ENCODE results near the gene HES3.

HES3 gene

DNA sequence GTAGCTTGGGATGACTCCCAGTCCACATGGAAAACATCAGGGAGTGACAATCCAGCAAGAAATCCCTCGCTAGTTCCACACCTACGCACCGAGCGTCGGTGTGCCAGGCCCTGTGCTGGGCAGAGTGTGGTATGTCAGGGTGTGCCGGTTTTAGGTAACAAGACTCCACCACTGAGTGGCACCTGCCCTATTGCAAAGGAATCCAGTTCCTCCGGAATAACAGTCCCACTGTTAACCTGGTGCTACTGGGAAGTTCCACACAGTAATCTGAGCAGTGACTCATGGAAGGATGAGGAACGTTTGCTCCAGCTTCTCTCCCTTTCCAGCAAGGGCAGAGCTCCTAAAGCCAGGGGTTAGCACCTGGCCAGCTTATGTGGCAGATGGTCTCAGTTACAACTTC, 23.7 kb upstream of the HES3 start:
- peak; percentile 78 for DNase-seq

DNA sequence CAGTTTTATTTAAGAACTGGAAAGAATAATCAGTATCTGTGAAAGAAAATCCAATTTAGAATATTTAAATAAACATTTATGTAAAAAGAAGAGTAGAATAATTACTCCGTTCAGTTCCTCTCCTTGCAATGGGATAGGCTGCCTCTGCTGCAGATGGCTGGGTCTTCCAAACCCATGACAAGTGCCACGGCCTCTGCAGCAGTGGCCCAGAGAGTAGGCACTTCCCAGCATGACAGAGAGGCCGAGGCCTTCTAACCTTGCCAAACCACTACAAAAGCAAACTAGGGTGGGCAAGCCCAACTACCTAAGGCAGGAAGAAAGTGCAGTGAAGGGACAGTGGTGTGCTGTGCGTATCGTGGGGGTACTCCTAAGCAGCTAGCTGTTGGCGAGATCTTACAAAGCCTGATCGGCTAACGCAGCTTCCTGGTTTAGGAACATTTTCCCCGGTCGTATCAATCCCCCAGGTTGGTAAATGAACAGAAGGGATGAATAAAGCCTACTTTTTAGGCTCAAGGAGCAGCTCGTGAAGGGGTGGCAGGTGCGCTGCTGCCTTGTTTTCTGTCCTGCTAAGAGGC, 22.7 kb upstream of the HES3 start:
- DNase-seq, result no peak

DNA sequence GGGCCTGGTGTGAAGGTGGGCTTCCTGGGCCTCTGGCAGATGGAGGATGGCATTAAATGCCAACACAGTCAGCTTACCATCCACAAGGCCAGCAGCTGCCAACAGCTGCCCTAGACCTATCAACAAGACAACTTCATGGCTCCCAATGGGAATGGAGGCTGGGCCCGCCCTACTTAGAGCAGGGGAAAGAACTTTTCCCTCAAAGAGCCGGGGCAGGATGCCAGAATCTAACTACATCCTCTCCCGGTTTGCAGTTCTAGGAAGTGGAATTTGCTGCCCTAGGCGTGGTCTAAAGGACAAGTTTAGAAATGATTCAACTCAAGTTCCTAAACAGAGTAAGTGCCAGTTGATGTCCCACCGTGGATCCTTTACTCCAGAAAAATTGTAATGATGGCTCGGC, 21.3 kb upstream of the HES3 start:
- no peak for DNase-seq

DNA sequence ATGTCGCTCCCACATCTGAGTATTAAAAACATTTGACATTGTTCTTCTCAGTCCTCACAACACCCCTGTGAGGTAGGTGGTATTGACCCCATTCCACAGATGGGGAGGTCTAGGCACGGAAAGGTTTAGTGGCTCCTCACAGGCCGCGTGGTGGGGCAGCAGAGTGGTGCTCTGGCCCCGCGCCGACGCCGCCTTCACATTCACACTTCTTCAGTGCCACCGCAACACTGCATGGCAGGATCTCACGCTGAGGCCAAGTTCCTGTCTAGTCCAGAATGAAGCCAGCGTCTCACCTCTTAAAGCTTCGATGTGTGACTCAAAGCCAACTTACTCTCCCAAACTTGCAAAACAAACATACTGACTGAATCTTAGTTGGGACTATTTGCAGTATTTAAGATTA, 20.4 kb upstream of the HES3 start:
- no peak for DNase-seq

DNA sequence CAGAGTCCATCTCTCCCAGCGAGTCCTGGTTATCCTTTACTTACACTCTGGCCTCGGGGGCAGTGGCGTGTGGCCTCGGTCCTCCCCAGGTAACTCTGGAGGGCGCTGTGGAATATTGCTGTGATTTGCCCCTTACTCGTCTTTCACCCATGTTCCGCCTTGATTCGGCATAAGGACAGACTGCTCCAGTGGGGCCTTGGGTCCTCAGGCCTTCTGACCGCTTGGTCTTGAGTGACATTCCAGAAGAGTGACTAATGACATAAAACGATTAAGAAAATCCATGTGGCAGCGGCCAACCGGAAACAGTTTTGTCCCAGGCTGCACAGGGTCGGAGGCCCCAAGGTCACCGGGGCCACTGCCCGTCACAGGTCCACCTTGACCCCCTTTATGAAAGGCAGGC, 19.3 kb upstream of the HES3 start:
- DNase-seq, result no peak

DNA sequence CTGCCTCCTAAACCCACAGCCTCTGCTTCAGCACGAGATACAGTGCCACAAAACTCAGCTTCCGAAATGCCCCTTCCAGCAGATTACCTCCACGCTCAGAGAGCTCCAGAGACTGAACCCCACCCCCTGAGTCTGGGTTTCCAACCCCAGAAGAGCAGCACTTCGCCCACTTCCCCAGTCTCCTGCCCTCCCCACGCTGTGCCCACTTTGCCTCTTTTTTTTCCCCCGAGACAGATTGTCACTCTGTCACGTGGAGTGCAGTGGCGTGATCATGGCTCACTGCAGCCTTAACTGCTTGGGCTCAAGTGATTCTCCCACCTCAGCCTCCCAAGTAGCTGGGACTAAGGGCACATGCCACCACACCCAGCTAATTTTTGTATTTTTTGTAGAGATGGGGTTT, 18.3 kb upstream of the HES3 start:
- no peak for DNase-seq

DNA sequence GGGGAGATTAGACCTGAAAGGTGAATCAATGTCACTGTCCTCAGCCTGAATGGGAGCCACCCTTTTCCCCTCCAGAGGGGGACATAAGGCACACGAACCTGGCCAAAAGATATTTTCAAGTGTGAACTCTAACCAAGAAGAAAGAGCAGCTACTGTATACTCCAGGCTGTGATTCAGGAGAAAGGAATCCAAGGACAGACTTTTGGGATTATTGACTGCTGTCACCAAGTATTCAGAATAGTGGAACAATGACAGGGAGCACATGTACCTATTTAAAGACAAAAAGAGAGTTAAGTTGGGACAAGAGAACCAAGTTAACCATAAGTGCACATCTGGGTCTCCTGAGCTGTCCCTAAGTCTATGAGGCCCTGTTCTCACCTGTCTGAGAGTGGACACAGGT, 10.6 kb upstream of the HES3 start:
- no peak for DNase-seq

DNA sequence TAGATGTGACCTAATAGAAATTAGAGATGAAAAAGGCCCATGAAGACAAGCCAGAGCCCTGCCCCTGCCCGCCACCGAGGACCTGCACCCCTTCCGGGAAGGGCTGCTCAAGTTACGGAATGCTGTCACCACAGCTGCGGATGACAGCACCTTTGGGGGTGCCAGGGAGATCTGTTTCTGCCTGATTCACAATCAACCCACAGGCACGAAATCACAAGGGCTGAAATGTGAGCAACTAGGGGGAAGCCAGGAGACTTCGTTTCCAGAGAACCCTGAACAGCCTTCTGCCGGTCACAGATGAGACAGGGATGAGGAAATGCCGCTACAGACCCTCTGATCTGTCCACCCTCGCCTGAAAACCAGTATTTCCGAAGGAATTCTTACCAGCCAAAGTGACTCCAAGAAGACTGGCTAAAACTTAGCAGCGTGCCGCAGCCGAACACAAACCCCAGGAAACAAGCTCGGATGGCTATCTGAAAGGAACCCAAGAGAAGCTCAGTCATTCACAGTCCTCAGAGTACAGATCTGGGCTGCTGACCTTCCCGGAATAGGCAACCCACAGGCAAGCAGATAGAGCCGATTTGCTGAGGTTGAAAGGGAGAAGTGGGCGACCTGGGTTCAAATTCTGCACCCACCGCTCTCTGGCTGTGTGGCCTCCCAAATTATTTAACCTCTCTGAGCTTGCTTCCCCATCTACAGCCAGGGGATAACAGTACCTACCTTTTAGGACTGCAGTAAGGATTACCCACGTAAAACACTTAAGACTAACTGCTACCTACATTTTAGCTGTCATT, 9.3 kb upstream of the HES3 start:
- DNase-seq, result no peak

DNA sequence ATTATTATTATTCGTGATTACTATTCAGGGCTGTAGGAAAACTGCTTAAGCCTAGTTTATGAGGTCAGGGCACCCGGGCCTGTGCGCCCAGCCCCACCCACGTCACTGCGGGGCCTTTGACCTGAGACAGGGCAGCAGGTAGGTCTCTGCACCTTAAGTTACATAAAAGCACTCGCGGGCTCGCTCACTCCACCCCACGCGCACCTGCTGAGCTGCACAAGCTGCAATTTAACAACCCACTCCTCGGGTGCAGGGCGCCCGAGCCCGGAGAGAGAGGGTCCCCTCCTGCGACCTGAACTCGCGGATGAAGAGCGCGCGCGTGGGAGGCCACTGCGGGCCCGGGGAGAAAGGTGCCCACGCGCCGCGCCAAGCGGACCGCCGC, 8.7 kb upstream of the HES3 start:
- no peak for DNase-seq

DNA sequence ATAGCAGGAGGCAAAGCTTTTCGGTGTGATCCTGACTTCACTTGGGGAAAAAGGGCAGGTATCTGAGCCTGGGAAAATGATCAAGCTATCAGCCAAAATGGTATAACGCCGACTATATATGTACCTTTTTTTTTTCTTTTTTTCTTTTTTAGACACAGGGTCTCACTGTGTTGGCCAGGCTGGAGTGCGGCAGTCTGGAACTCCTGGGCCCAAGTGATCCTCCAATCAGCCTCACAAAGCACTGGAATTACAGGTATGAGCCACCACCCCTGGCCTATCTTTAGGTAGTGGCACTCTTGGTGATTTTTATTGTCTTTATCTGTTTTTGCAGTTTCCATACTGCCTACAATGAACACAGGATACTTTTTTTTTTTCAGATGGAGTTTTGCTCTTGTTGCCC, 6.9 kb upstream of the HES3 start:
- no peak for DNase-seq

DNA sequence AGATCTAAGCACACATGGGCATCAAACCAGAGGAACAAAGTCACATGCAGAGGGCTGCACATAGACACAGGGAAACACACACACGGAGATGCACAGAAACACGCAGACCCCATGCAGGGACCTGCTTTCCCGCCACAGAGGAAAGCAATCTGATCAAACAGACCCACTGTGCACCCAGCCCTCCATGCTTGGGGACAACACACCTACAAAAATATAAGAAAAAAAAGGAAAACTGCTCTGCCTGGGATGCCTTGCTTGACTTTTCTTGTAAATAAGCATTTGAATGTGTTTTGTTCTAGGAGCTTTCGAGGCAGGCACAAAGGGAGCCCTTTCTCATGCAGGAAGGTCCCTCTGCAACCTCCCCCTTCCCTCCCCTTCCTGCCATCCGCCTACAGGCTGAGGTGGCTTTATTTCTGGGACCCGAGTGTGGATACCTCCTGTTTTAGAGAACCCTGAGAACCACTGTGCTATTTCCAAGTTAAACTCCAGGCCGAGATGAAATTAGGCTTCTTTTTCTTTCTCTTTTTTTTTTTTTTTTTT, 4.7 kb upstream of the HES3 start:
- DNase-seq, result no peak

DNA sequence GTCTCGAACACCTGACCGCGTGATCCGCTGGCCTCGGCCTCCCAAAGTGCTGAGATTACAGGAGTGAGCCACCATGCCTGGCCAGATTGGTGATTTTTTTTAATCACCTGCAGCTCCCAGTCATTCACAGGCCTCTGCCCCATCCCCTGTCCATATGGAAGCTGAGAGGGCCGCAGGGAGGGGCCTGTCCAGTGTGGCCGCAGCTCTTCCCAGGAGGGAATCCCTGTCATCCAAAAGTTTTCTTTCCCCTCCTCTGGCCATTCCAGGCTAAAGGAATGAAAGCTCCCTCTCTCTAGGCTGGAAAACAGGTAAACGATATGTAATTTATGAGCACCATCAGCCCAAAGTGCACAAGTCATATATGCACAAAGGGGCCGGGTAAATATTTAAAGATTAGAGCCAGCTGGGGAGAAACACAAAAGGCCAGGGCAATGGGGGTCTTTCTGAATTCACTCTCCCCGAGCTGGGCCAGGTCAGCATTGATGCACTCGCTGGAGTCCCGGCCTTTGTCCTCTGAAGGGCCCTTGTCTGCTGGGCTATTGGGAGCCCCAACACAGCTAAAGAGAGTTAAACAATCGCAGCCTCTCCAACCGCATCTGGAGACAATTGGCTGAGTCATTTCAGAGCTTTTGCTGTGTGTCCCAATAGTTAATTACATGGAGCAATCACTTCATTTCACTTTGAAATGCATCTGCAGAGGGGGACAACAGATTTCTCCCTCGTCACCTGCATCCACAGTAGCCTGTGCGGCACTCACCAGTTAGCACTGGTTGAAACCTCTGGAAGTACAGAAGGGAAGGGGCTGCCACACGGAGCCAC, 3.8 kb upstream of the HES3 start:
- DNase-seq, result peak; percentile 56

DNA sequence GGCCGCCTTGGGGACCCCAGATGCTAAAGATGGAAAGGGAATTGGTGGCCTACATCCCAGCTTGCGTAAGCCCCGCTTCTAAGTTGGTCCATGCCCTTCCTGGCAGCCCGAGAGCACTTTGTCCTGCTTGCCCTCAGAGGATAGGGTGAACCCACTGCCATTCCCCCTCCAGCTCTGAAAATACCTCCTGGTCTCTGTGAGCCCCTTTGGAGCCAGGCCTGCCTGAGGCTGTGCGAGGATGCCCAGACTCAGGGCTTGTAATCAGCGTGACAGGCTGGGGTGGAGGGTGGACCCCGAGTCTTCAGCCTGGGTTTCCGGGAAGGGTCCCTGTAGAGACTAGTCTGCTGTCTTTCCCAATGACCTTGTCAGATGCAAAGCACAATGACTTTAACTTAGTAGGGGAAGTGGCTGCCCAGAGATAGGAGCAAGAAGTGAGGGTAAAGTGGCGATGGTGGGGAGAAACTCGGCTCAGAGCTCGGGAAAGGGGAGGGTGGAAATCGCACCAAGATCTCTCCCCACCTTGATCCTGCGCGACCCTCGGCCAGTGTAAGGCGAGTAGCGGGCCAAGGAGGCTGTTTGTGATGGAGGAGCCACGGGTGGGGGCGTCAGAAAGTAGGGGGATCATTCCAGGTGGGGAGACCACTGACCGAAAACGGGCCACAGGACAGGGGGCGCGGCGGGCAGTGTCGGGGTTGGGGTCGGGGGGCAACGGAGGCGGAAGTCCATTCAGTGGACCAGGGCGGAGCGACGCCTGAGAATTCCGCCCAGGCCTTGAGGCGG, 2.7 kb upstream of the HES3 start:
- peak; percentile 47 for DNase-seq

DNA sequence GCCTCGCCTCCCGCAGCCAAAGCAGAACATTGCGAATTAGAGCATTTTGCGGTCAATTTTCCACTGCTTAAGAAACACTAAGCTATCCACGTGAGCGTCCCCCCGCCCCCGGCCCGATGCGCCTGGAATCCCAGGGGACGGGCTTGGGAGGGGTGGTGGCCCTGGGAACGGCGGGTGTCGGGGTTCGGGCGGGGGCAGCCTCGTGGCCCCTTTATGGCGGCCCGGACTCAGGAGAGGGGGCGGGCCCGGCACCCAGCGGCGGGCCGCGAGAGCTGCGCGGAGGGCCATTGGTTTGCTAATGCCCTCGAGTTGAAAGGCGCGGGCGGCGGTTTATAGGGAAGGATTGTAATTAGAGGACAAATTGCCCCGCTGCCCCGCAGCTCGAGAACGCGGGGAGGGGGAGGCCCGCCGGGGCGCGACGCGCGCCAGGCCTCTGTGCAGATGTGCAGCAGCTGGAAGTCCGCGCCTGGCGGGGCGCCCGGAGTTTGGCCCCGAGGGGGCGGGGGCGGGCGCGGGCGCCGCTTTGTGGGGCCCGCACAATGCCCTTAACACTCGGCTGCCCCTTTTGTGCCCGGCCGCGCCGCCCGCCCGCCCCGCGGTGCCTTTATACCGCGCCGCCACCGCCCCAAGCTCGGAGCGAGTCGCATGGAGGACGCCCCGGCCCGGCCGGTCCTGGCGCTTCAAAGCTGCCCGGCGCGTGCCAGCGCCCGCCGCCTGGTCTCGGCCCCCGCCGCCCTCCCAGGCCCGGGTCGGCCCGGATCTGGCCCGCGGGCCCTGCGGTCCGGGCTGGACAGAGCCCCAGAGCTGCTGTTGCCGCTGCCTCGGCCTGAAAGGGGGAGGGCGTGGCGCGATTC, 1.9 kb upstream of the HES3 start:
- DNase-seq, result peak; percentile 58

DNA sequence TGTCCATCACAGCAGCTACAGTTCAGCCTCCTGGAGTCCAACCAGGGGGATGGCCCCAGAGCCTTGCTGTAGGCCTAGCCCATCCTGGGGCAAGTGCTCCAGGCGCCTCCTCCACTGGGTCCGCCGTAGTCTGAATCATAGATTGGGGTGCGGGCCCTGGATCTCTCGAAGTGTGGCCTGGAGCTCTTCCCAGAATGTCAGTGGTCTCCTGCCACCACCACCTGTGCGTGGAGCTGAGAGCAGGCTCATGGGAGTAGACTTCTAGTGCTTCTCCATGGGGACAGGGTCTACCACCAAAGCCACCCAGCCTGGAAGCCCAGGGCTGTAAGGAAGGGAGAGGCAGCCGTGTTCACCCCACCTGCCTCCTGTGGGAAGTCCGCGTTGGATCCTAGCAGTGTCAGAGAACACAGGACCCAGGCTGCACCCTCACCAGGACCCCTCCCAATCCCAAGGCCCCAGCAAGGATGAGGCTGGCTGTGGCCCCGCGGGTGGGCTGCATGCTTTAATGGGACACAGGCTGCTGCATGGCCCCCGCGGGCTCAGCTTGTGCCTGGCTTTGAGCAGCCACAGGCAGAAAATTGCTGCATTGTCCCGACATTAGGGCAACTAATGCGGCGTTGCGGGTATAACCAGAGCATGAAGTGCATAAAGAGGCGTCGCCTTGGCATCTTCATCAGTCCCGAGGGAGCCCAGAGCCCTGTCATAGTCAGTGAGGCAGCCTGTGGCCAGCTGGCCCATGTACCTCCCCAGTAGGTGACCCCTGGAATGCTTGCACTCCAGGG, 735 bp upstream of the HES3 start:
- no peak for DNase-seq

DNA sequence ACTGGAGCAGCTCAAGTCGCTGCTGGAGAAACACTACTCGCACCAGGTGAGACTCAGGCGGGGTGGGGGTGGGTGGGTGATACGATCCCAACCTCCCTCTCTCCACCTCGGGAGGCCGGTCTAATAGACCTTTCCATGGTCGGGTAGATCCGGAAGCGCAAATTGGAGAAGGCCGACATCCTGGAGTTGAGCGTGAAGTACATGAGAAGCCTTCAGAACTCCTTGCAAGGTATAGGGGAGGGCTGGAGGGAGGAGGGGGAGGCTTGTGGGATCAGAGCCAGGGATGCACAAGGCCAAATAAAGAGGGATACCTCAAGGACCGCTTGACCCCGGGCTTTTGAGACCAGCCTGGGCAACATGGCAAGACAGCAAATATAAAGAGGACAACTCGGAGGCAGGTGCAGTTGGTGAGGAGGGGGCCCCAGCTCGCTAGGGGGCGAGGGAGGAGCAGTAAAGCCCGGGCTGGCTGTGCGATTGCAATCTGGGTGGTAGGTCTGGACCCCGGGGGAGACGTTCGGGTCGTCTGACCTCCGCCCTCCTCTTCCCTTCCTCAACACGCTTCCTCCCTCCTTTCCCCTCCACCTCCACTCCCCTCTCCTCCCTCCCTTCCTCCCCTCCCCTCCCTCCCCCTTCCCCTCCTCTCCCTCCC, 546 bp downstream of the HES3 start:
- peak; percentile 46 for DNase-seq

DNA sequence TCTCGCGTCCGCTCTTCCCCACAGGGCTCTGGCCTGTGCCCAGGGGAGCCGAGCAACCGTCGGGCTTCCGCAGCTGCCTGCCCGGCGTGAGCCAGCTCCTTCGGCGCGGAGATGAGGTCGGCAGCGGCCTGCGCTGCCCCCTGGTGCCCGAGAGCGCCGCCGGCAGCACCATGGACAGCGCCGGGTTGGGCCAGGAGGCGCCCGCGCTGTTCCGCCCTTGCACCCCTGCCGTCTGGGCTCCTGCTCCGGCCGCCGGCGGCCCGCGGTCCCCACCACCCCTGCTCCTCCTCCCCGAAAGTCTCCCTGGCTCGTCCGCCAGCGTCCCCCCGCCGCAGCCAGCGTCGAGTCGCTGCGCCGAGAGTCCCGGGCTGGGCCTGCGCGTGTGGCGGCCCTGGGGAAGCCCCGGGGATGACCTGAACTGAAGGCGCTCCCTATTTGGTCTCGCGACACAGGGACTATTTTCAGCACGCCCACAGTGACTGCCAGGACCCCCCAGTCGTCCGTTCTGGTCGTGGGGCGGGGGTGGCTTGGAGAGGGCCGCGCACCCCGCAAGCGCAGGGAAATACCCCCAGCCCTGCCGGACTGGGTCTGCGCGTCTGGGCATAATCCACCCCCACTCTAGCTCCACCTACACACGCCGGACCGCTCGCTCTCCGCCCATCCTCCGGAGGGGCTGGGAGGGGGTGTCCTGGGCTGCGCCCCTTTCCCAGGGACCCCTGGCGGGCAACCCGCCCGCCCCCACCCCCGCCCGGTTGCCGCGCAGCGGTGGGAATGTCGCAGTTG, 1.3 kb downstream of the HES3 start:
- peak; percentile 90 for DNase-seq

DNA sequence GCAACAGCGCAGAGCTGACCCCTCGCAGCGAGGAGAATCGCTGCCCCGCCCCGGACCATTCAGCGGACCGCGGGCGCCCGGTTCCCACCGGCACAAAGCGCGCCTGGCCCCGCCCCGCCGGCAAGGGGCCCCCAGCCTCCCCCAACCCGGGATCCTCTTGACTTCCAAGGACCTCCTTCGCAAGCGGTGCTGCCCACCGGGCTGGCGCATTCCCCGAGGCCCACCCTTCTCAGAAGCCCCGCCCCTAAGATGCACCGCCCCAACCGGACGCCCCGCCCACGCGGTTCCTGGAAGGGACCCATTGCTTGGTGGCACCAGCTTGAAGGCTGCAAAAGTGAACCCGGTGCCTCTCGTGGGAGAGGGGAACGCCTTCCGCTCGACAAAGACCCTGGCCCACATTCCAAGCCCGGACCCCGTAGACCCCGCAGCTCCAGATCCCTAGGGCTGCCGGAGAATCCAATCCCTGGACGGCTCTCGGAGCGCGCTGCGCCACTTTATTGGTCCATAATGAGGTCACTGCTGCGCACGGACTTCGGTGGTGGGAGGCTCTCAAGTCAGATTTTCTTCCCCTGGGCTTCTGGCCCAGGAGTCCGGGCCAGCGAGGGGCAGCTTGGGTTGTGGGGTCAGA, 2.0 kb downstream of the HES3 start:
- no peak for DNase-seq

Data from islet precursor cell (in vitro differentiated cells).